HG03135 (cell line): ENCODE data around the gene PRR33.

Experiments
- ATAC-seq: cut with Tn5 transposase; IDR thresholded peaks from one replicate; pipeline ENCODE4 v1.9.1; 2021; ENCODE audit warnings: mild to moderate bottlenecking, moderate library complexity; ENCODE audit not compliant: unreplicated experiment

PRR33 gene

DNA sequence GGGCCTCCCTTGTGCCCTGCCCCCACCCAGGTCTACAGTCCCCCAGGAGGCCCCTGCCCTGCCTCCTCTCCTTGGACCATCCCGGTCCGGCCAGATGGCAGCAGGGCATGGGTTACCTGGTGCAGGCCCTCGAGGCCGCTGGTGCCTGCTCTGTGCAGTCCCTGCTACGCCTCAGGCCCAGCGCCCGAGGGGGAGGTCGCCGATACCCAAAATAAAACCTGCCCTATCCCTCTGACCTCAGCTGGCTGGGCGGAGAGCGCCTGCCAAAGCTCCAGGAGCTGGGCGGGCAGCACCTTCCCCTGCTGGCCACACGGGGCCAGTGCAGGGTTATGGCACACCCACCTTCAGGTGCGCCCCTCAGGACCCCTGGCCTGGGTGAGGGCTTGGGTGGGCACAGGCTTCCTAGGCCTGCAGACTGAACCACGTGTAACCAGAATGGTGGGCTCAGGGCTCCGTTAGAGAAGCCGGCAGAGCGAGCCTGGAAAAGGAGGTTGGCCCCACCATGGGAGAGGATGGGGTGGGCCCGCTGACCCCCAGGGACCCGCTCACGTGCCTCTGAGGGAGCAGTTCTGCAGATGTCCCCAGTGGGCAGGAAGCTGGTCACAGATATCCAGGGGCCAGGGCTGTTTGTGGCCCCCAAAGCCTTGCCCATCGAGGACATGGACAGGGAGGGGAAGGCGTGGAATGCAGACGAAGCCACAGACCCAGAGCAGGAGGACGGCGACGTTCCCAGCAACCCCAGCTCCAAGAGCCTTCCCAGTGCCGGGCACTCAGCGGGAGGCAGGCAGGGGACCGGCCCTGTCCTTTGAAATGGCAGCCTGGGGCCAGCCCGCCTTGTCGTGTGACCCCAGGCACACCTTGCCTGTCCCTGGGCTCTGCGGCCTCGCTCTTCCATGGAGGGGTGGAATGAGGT, 26.1 kb upstream of the PRR33 start:
- ATAC-seq = no peak

- ATAC-seq = no peak
These were observed 25.4 kb upstream of the PRR33 start for GRCh38 chr11:1916986-1917522.

DNA sequence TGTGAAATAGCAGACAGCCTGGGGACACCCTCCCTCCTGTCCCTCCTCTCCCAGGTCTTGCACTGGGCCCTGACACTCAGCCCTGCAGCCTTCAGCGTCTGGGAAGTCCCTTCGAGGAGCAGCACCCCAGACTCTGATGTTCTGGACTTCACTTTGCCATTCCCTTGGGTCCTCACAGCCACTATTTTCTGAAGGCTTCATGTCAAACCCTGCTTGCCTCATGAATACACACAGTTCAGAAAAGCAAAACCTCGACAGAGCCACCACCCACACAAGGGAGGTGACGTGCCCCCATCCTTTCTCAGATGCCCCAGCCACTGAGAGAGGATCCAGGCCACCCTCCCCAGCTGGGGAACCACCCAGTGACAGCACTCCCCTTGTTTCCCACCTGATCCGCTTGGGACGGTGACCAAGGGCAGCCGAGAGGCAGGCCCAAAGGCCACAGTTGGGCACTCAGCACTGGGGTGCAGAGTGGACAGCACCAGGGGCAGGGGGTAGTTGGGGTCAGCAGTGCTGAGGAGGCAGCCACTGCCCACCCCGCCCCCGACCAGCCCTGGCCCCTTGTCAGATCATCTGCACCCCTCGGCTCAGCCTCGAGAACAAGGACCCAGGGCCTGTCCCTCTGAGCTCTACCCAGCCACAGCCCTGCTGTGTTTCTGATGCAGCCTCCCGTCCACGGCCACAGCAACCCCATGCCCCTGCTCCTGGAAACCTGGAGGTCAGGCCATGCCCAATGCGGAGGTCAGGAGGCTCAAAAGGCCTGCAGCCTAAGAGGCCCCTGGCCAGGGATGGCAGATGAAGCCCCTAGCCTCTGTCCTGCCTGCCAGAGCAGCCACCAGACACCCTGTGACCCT, 24.7 kb upstream of the PRR33 start:
- no peak for ATAC-seq

- no peak for ATAC-seq
These were observed 24.1 kb upstream of the PRR33 start for GRCh38 chr11:1915795-1916131.

DNA sequence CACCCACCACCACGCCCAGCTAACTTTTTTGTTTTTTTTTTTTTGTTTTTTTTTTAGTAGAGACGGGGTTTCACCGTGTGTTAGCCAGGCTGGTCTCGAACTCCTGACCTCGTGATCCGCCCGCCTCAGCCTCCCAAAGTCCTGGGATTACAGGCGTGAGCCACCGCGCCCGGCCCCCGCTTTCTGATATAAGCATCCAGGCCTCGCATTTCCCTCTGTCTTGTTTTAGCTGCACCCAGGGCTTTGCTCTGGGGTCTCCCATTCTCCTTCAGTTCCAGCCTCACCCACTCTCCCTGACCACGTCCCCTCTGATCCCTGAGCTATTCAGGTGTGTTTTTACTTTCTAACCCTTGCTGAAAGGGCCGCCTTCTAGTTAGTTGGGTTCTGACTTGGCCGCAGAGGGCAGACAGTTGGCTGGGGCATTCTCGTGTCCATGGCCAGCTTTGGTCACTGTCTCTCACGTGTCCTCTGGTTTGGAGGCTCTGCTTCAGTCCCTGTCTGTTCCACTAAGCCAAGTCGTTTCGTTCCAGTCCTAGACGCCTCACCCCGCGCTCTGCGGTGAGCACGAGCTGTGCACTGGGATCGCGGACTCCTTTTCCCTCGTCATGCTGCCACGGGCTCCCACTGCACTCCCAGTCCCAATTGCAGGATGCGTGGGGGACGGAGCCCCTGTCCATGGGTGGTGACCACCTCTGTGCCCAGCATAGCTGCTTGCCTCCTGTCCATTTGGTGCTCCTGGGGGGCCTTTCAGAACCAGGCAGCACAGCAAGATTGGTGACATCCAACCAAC, 21.8 kb upstream of the PRR33 start:
- ATAC-seq = no peak

DNA sequence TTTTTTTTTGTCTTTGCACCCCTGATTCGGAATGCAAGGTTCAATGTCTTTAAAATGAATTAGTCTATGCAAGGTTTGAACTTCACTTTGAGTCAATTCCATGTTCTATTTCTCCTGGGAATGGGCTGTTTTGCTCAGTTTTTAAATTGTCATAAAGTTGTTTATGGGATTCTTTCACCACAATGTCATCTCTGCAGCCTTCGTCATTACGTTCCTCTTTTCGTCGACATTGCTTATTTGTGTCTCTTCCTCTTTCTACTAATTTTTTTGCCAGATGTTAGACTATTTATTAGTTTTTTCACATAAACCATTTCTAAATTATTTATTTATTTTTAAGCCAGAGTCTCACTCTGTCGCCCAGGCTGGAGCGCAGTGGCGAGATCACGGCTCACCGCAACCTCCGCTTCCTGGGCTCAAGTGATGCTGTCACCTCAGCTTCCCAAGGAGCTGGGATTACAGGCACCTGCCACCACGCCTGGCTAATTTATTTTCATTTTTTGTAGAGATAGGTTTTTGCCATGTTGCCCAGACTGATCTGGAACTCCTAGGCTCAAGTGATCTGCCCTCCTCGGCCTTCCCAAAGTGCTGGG, 20.7 kb upstream of the PRR33 start:
- ATAC-seq = no peak

DNA sequence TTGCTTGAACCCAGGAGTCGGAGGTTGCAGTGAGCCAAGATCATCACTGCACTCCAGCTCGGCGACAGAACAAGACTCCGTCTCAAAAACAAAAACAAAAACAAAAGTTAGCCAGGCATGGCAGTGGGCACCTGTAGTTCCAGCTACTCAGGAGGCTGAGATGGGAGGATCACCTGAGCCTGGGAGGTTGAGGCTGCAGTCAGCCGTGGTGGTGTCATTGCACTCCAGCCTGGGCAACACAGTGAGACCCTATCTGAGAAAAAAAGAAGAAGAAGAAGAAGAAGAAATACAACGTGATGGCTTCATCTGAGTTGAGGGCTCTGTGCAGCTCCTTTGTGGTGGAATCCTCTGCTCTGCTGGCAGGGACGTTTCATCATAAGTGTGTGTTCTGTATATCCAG, 17.8 kb upstream of the PRR33 start:
- ATAC-seq = no peak

GRCh38 chr11:1908618-1909017, 16.9 kb upstream of the PRR33 start:
- ATAC-seq = no peak

GRCh38 chr11:1906611-1907423, 15.1 kb upstream of the PRR33 start:
- no peak for ATAC-seq

DNA sequence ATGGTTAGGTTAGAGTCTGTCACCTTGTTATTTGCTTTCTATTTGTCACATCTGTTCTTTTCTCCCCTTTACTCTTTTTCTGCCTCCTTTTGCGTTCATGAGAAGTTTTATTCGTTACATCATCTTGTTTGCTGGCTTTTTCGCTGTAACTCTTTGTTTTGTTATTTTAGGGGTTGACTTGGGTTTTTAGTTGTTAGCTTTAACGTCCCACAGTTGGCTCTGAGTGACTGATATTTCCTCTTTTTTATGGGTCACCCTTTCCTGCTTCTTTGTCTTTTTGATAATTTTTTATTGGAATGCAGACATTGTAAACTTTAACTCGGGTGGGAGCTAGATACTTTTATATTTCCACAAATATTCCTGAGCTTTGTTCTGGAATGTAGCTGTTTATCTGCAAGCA, 14.5 kb upstream of the PRR33 start:
- ATAC-seq = no peak

GRCh38 chr11:1899686-1900085, 8.0 kb upstream of the PRR33 start:
- no peak for ATAC-seq

DNA sequence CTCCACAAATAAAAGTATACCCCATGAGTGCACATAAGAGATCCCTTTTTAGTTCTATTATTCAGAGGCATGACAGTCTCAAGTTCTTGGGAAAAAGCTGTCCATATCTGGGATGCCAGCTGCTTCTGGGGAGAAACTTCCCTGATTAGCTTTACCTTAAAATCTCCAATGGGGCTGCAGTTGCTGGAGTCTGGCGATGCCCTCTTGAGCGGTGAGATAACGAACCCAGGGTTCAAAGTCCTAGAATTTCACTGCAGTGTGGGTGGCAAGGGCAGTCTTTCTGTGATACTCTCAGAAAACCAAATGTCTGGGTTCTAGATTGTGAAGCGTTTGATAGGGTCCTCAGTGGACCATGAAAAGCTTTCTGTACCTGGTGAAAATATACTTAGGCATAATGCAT, 7.4 kb upstream of the PRR33 start:
- no peak for ATAC-seq

DNA sequence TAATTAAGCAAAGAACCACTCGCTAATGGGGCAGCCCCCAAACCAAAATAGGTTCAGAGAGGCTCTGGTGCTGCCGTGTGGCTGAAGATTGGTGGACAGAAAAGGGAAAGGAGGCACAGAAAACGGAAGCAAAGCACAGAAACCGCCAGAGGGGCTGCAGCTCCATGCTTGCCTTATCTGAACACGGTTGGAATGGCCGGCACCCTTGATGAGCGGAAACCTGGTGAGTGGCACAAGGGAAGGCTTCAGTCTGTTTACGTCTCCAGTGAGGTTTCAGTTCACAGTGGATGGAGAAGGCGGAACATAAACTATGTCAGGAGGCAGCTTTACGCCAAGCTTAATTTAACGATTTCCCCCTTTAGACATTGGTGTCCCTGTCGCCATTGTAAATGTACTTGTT, 5.2 kb upstream of the PRR33 start:
- ATAC-seq = no peak

GRCh38 chr11:1896468-1896867, 4.8 kb upstream of the PRR33 start:
- no peak for ATAC-seq

DNA sequence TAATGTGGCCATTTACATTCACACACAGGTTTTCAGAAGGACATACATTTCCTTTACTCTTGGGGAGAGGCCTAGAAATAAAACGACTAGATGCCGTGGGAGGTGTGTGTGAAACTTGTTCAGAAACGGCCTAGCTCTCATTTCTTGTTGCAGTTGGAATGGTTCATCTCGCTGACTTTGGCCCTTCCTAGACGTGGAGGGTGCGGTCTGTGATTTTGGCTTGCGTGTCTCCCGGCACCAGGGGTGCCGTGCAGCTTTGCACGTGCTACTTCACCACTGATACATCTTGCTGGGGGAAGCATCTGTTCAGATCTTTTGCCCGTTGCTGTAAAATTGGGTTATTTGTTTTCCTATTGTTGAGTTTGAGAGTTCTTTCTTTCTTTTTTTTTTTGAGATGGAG, 3.1 kb upstream of the PRR33 start:
- ATAC-seq = no peak

- no peak for ATAC-seq
These were observed 2.1 kb upstream of the PRR33 start for GRCh38 chr11:1893581-1894359.

GRCh38 chr11:1892558-1892957, 863 bp upstream of the PRR33 start:
- ATAC-seq = no peak

GRCh38 chr11:1892116-1892515, 421 bp upstream of the PRR33 start:
- no peak for ATAC-seq
